ENCODE data around the gene TNF. TPM values are rescaled to one million over a fixed set of nuclear protein-coding genes. Genes with fewer than 3 reads are reported as not detected.

TNF gene
- polyA plus RNA-seq, 1 of the 3 experiments (the other 2 are of a cell fraction): not detected

GRCh38 chr6:31578184-31579118, 3.1 kb downstream of the TNF start:
- DNase-seq: no peak
- CTCF ChIA-PET: interaction anchor here (0.8 to 17.6 kb wide), 4 partner anchors 11 to 111 kb away, joined by 3 to 312 read pairs (median 18); partner anchors contain the start of genes ATP6V1G2 and NFKBIL1
- Histone ChIP-seq H3K36me3 (replicated peaks in 1 of 2; ENCODE audit: control insufficient read depth in 1 of 2, insufficient read depth in 2 of 2, low read length in 1 of 2) (no peaks in the 10 kb centered on the region), H3K9me3 (no peaks in the 10 kb centered on the region), H3K27ac (ENCODE audit: low read depth in 2 of 2, low read length in 1 of 2) (no peak overlapping the region), H3F3A (replicated peaks; ENCODE audit: insufficient read depth) (no peaks in the 10 kb centered on the region), H3K27me3 (ENCODE audit: insufficient read depth) (no peaks in the 10 kb centered on the region), H3K4me1 (ENCODE audit: control insufficient read depth in 1 of 2, insufficient read depth in 2 of 2, low read depth in 1 of 2, low read length in 1 of 2) (peaks cover 0 to 11% of the 10 kb centered on the region in 2 experiments; a peak in 1 of 4 replicates), H4K20me1 (ENCODE audit: insufficient read depth) (no peaks in the 10 kb centered on the region), H3K4me2 (no peak overlapping the region), H3K4me3 (ENCODE audit: low read depth in 2 of 2, low read length in 1 of 2) (no peak overlapping the region), H3K9me2 (no peaks in the 10 kb centered on the region), H3K79me2 (ENCODE audit: insufficient read depth) (no peaks in the 10 kb centered on the region), H2AFZ (ENCODE audit: low read depth) (no peak overlapping the region), H3K9ac (no peak overlapping the region)
- 68% methylated on average over 12 of the region's 12 CpGs for WGBS (ENCODE audit: low lambda C conversion rate)
- POLR2A ChIA-PET: no interaction called here
- TF ChIP-seq GABPA (IDR thresholded peaks at IDR 0.05; ENCODE audit: low read depth): no peak

- Histone ChIP-seq H3F3A (replicated peaks; ENCODE audit: insufficient read depth) (no peaks in the 10 kb centered on the region), H4K20me1 (ENCODE audit: insufficient read depth) (no peaks in the 10 kb centered on the region), H3K9me3 (no peaks in the 10 kb centered on the region), H3K27ac (ENCODE audit: low read depth in 2 of 2, low read length in 1 of 2) (no peak overlapping the region), H3K4me2 (no peak overlapping the region), H3K27me3 (ENCODE audit: insufficient read depth) (no peaks in the 10 kb centered on the region), H3K9ac (no peak overlapping the region), H3K9me2 (no peaks in the 10 kb centered on the region), H3K79me2 (ENCODE audit: insufficient read depth) (no peaks in the 10 kb centered on the region), H2AFZ (ENCODE audit: low read depth) (no peak overlapping the region), H3K4me3 (ENCODE audit: low read depth in 2 of 2, low read length in 1 of 2) (no peak overlapping the region), H3K36me3 (replicated peaks in 1 of 2; ENCODE audit: control insufficient read depth in 1 of 2, insufficient read depth in 2 of 2, low read length in 1 of 2) (no peaks in the 10 kb centered on the region), H3K4me1 (ENCODE audit: control insufficient read depth in 1 of 2, insufficient read depth in 2 of 2, low read depth in 1 of 2, low read length in 1 of 2) (peaks cover 0 to 11% of the 10 kb centered on the region in 2 experiments; a peak in 1 of 4 replicates)
- 85% methylated on average over 3 of the region's 3 CpGs for WGBS (ENCODE audit: low lambda C conversion rate)
- ChIA-PET POLR2A (no interaction called here), CTCF (interaction anchor here (2.4 to 17.6 kb wide), 3 partner anchors 10 to 21 kb away, joined by 10 to 312 read pairs (median 29); no protein-coding TSS in a partner anchor)
- TF ChIP-seq, protein P1, sequence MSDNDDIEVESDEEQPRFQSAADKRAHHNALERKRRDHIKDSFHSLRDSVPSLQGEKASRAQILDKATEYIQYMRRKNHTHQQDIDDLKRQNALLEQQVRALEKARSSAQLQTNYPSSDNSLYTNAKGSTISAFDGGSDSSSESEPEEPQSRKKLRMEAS (IDR thresholded peaks at IDR 0.05; ENCODE audit: low read depth): no peak
- TF ChIP-seq TAF1 (IDR thresholded peaks at IDR 0.05; ENCODE audit: borderline replicate concordance, low read depth, low read length): no peak
- no peak for TF ChIP-seq ELF1 (IDR thresholded peaks at IDR 0.05)
- TF ChIP-seq SMC3 (IDR thresholded peaks at IDR 0.05; ENCODE audit: low read depth, low read length): no peak
- TF ChIP-seq GATA2 (CRISPR knock-in tag; IDR thresholded peaks at IDR 0.05): no peak
- TF ChIP-seq MEF2A (IDR thresholded peaks at IDR 0.05; ENCODE audit: borderline replicate concordance, low read depth): no peak
- TF ChIP-seq IRF3 (IDR thresholded peaks at IDR 0.05; ENCODE audit: low read depth, low read length): no peak
- no peak for TF ChIP-seq CHD2 (IDR thresholded peaks at IDR 0.05; ENCODE audit: low read length, partially characterized antibody)
- no peak for TF ChIP-seq POLR2AphosphoS5 (IDR thresholded peaks at IDR 0.05; ENCODE audit: low read depth, low read length)
- TF ChIP-seq RCOR1 (IDR thresholded peaks at IDR 0.05; ENCODE audit: low read length): no peak
- TF ChIP-seq GABPA (IDR thresholded peaks at IDR 0.05; ENCODE audit: low read depth): no peak
- TF ChIP-seq, protein P2, sequence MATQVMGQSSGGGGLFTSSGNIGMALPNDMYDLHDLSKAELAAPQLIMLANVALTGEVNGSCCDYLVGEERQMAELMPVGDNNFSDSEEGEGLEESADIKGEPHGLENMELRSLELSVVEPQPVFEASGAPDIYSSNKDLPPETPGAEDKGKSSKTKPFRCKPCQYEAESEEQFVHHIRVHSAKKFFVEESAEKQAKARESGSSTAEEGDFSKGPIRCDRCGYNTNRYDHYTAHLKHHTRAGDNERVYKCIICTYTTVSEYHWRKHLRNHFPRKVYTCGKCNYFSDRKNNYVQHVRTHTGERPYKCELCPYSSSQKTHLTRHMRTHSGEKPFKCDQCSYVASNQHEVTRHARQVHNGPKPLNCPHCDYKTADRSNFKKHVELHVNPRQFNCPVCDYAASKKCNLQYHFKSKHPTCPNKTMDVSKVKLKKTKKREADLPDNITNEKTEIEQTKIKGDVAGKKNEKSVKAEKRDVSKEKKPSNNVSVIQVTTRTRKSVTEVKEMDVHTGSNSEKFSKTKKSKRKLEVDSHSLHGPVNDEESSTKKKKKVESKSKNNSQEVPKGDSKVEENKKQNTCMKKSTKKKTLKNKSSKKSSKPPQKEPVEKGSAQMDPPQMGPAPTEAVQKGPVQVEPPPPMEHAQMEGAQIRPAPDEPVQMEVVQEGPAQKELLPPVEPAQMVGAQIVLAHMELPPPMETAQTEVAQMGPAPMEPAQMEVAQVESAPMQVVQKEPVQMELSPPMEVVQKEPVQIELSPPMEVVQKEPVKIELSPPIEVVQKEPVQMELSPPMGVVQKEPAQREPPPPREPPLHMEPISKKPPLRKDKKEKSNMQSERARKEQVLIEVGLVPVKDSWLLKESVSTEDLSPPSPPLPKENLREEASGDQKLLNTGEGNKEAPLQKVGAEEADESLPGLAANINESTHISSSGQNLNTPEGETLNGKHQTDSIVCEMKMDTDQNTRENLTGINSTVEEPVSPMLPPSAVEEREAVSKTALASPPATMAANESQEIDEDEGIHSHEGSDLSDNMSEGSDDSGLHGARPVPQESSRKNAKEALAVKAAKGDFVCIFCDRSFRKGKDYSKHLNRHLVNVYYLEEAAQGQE (IDR thresholded peaks at IDR 0.05; ENCODE audit: low read depth, low read length): no peak
- no peak for TF ChIP-seq FOSL2 (IDR thresholded peaks at IDR 0.05; ENCODE audit: borderline replicate concordance, low read depth)
- TF ChIP-seq EZH2phosphoT487 (IDR thresholded peaks at IDR 0.05; ENCODE audit: borderline replicate concordance, low read depth): no peak
- no peak for TF ChIP-seq RFX5 (IDR thresholded peaks at IDR 0.05; ENCODE audit: low read length)
- no peak for DNase-seq
Observed at GRCh38 chr6:31579119-31579505, 3.7 kb downstream of the TNF start.
